Neural cell (in vitro differentiated cells): ENCODE measurements around the gene SNX27.

Experiments used
- CTCF ChIP-seq: fragments of 450-650 bp; IDR thresholded peaks from 2 replicates; pipeline ENCODE4 v1.5.1; 2014; ENCODE audit warnings: antibody characterized with exemption, mild to moderate bottlenecking, moderate library complexity; ENCODE audit not compliant: poor library complexity, severe bottlenecking
- EZH2 ChIP-seq: fragments of 200-600, 300-800 bp; shearing (Covaris generic), sonication (generic); IDR thresholded peaks from 2 replicates; pipeline ENCODE4 v1.6.1; 2014; ENCODE audit warnings: antibody characterized with exemption, low read length, borderline replicate concordance, mild to moderate bottlenecking; ENCODE audit not compliant: insufficient read depth, poor library complexity, severe bottlenecking
- POLR2AphosphoS5 ChIP-seq: IDR thresholded peaks from 2 replicates; pipeline ENCODE4 v1.6.1; 2012

- no peak for TF ChIP-seq CTCF
- no peak for TF ChIP-seq POLR2AphosphoS5
- TF ChIP-seq EZH2, result no peak
Observed at GRCh38 chr1:151584780-151585179, 27.1 kb upstream of the SNX27 start.
